ENCODE data around the gene CASKIN2.
"Not testable (repeated sequence)": the region's sequence is repeated elsewhere in the genome, so short reads cannot be mapped to it uniquely, and the experiment has no call there.

CASKIN2 gene

GRCh38 chr17:75521290-75521689 is 6.0 kb upstream of the CASKIN2 start:
- DNase-seq: no peak

GRCh38 chr17:75520413-75520812 is 5.1 kb upstream of the CASKIN2 start:
- not testable (repeated sequence) for DNase-seq

GRCh38 chr17:75518983-75519537 is 3.7 kb upstream of the CASKIN2 start:
- DNase-seq: no peak

- no peak for DNase-seq
Measured at GRCh38 chr17:75518201-75518600, 2.9 kb upstream of the CASKIN2 start.

- DNase-seq: peak in 1 of 3 donors; percentile 13
Measured at GRCh38 chr17:75517297-75517865, 2.0 kb upstream of the CASKIN2 start.

DNA sequence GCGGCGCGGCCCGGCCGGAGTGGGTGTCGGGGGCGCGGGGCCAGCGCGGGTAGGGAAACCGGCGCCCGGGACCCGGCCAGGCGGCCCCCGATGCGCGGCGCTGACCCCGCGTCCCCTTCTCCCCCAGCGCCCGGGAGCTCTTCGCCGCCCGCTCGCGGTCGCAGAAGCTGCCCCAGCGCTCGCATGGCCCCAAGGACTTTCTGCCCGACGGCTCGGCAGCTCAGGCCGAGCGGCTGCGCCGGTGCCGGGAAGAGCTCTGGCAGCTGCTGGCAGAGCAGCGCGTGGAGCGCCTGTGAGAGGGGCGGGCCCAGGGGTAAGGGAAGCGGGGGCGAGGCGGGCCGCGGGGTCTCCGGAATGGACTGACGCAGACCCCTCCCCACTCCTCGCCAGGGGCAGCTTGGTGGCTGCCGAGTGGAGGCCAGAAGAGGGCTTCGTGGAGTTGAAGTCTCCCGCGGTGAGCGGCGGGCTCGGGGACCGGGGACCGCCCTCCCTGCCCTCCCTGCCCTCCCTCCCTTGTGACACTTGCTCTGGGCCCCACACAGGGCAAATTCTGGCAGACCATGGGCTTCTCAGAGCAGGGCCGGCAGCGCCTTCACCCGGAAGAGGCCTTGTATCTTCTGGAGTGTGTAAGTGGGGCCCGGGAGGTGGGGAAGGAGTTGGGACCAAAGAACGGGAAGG is 1.4 kb upstream of the CASKIN2 start:
- peak; percentile 28 to 52 (median 32) for DNase-seq

DNA sequence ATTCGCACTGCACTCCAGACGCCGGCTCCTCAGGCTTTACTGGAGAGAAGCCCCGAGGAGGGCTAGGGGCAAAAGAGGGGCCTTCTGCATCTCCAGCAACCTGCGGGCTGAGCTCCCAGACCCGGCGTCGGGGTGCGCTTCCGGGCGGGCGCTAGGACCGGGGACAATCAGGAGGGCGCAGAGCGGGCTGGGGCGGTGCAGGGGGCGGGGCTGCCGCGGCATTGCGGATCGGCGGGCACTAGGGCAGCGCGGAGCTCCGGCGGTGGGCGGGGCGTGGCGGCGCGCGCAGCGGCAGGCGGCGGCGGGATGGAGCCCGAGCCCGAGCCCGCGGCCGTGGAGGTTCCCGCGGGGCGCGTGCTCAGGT is 900 bp upstream of the CASKIN2 start, which contains the start of gene TSEN54:
Gene TSEN54 (plus strand): TSS at position 274 of the 364 bp plus-strand sequence. CDS start 33 bp downstream, at position 307.
- DNase-seq: peak; percentile 89 to 97 (median 94)

GRCh38 chr17:75514919-75515495 is 330 bp downstream of the CASKIN2 start:
- DNase-seq: peak in 1 of 3 donors; percentile 13

DNA sequence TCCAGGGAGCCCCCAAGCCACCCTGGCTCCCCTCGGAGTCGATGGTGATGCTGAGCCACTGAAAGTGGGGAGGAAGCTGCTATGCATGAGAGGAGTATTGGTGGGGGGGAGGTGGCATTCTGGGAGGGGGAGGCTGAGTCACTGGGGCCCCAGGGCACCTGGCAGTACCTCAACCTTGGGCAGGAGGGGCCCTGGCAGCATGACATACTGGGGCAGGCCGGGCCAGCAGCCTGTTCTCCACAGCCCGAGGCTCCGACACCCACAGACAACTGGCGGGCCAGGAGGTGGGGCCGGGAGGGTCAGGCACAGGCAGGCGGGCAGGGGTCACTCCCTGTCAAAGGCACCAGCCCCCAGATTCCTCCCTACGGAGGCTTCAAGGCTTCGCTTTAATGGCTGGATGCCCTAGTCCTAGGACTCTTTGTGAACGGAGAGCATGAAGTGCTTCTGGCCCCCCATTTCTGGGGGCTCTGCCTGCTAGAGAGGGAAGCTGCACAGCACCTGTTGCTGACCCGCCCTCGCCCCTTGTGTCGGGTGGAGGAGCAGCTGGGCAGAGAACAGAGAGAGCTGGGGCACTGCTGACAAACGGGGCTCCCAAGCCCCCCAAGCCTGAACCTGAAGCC is 928 bp downstream of the CASKIN2 start:
- DNase-seq: no peak

DNA sequence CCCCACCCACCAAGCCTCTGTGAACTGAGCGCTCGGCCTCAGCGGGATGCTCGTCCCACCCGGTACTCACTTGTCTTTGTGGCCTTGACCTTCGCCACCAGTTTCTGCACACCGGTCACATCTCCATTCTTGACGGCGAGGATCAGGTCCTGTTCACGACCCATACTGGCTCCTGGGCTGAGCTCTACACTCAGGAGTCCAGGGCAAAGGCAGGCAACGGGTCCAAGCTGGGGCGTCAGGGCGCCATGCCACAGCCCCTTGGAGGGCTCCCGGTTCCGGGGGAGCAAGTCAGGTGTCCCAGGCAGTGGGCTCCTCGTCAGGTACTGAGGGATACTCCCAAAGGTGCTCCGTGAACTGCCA is 1.7 kb downstream of the CASKIN2 start:
- no peak for DNase-seq

- DNase-seq: no peak
Measured at GRCh38 chr17:75512926-75513640, 2.3 kb downstream of the CASKIN2 start.

DNA sequence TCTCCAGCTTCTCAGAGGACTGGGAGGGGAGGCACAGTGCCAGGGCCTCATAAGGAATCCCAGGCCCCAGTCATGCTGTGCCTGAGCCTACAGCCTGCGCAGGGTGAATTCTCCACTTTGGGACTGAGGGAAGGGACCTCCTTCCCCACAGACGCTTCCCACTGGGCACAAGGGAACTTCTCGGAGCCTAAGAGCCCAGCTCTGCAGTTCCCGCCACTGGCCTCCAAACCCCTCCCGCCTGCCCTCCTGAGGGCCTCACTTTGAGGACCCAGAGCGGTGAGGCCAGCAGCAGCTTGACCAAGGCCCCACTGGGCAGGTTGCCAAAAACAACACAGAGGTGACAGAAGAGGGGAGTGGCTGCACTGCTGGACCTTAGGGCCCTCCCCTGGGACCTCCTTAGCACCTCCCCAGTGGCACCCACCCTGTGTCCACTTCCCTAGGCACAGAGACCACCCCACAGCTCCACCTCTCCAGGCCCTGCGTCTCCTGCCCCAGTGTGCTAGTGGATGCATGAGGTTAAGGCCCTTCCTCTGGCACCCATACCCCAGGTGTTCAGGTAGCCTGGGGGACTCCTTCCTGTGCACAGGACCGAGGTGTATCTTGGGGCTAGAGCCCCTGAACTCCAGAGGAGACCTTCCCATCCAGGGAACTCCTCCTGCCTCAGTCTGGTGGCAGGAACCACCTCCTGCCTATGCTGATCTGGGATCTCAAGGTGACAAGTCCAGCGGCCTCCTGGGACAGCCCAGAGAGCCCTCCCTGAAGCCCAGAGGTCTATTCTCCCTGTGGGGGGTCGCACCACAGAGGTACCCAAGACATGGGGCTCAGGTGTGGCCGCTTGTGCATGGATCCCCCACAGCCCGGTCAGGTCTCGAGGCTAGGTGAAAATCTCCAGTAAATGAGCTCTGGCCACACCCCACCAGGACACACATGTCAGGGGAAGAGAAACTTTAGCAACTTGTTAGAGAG is 3.4 kb downstream of the CASKIN2 start:
- no peak for DNase-seq

DNA sequence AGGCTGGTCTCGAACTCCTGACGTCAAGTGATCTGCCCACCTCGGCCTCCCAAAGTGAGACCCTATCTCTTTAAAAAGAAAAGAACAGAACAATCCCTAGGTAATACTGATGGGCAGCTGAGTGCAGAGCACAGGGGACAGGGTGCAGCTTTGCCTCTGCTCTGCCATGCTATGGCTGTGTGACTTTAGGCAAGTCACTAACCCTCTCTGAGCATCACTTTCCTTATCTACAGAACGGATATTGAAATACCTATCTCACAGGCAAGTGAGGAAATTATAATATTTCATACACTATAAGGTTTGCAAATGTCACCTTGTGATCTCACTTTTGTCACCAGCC is 4.1 kb downstream of the CASKIN2 start:
- DNase-seq: no peak

DNA sequence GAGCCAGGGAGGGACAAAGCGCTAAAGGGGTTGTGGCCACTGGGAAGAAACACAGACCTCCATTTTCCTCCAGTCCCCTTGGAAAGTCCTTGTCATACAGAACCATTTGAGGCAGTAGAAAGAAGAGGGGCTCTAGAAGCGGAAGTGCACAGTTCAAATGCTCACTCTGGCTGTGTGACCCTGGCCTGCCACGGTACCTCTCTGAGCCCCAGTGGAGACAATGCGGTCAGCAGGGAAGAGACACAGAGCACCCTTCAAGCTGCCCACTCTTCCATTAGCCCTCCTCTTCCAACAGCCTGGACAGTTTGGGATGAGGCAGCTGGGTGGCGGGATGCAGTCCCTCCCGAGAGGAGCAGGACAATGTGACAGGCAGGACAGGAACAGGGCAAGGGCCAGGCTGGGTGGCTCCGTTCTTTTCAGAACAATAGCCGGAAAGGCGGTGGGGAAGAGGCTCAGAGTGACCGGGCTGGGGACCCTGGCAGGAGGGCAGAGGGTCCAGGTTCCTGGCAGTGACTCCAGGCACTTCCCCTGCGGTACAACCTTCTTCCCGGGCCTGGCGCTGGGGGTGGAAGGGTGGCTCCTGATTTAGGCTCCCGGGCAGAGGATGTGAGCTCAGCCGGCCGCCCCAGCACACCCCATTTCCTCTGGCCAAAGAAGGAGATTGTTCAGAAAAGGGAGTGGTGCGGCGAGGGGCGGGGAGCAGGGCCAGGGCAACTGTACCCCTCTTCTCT is 5.6 kb downstream of the CASKIN2 start:
- DNase-seq: no peak

DNA sequence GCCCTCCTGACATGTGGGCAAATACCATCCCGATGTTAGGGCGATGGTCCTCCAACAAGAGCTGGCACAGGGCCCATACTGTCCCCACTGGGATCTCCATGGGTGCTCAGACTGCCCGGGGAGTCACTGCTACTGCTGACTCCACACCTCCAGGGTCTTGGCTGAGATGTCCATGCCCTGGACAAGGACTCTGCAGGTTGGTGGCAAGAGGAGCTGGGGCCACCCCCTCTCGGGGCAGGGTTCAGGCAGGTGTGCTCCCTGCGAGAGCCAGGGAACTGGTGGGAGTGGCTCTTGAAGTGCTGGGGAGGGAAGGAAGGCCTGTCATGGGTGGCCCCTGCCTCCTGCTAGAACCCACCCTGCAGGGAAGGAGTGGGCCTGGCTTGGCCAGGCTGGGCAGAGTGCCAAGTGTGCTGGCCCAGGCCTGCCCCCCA is 6.4 kb downstream of the CASKIN2 start:
- DNase-seq: no peak

GRCh38 chr17:75507733-75508719 is 7.3 kb downstream of the CASKIN2 start:
- DNase-seq: no peak

DNA sequence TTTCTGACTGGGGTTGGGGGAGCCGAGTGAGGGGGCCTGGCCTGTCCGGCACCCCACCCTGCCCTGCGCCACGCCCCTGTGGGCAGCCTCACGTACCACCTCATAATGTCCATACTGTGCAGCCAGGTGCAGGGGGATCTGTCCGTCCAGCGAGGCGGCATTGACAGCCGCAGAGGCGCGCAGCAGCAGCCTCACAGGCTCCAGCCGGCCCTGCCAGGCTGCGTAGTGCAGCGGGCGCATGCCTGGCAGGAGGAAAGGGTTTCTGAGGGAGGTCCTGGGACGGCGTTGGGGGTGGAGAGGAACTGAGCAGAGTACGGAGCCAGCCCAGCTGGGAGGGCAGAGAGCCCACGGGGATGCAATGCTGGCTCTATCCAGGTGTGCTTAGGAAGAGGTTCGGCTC is 8.4 kb downstream of the CASKIN2 start:
- no peak for DNase-seq

DNA sequence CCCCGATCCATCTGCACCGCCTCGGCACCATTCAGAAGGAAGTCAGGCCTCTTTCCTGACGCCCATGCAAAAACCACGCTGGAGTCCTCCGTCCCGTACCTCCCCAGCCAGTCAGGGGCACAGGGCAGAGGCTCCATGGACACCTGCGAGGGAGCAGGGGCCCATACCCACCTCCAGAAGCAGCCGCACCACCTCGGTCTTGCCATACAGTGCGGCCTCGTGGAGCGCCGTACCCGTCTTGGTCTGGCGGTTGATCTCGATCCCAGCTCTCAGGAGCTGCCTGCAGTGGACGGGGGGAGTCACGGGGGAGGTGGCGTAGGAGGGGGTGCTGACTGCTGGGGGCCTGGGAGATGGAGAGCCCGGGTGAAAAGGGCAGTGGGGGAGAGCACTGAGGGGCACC is 9.2 kb downstream of the CASKIN2 start:
- DNase-seq: no peak

DNA sequence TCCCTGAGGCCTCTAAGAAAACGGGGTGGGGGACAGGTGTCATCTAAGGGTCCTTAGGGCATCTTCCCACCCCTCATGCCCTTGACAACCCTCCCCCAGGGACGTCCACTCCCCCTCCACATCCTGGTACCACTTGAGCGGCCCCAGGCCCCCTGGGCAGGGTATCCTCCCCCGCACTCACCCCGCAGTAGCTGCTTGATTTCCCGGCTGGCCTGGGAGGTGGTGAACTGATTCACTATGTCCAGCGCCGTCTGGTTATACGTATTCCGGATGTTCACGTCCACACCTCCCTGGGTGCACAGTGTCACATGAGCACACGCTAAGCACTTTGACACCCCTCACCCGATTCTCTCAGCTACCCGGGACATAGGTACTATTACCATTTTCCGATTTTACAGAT is 9.7 kb downstream of the CASKIN2 start:
- no peak for DNase-seq

DNA sequence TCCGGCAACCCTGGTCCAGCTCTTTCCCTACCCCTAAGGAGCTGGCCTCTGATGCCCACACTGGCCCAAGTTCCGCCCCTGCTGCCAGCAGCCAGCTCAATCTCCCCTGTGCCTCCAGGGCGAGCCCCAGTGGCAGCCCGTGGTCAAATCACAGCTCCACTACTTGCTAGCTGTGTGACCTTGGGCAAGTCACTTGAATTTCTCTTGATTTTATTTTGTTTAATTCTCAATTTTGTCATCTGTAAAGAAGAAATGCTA is 10.3 kb downstream of the CASKIN2 start:
- no peak for DNase-seq
